ENCODE measurements around the gene CLDN25.

DNA sequence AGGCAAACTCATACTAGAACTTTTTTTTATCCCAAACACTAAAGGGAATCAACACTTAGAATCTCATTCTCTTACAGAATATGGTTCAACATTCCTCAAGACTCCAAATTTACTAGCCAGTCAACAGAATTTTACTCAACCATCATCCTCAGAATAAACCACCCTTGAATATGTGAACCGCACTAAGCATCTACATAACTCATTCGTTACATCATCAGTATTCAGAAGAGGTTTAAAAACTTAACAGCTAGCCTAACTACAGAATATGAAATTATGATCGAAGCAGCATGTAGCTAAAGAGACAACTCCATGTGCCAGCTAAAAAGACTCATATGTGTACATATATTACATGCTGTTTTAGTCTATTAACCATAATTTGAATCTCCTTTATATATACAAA, 47.9 kb downstream of the CLDN25 start:
- TF ChIP-seq, protein P1, sequence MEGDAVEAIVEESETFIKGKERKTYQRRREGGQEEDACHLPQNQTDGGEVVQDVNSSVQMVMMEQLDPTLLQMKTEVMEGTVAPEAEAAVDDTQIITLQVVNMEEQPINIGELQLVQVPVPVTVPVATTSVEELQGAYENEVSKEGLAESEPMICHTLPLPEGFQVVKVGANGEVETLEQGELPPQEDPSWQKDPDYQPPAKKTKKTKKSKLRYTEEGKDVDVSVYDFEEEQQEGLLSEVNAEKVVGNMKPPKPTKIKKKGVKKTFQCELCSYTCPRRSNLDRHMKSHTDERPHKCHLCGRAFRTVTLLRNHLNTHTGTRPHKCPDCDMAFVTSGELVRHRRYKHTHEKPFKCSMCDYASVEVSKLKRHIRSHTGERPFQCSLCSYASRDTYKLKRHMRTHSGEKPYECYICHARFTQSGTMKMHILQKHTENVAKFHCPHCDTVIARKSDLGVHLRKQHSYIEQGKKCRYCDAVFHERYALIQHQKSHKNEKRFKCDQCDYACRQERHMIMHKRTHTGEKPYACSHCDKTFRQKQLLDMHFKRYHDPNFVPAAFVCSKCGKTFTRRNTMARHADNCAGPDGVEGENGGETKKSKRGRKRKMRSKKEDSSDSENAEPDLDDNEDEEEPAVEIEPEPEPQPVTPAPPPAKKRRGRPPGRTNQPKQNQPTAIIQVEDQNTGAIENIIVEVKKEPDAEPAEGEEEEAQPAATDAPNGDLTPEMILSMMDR (conservative IDR thresholded peaks at IDR 0.05; ENCODE audit: low read depth in 2 of 2): no peak
- no peak for TF ChIP-seq EZH2phosphoT487 (IDR thresholded peaks at IDR 0.05; ENCODE audit: unreplicated experiment)
- TF ChIP-seq, protein P2, sequence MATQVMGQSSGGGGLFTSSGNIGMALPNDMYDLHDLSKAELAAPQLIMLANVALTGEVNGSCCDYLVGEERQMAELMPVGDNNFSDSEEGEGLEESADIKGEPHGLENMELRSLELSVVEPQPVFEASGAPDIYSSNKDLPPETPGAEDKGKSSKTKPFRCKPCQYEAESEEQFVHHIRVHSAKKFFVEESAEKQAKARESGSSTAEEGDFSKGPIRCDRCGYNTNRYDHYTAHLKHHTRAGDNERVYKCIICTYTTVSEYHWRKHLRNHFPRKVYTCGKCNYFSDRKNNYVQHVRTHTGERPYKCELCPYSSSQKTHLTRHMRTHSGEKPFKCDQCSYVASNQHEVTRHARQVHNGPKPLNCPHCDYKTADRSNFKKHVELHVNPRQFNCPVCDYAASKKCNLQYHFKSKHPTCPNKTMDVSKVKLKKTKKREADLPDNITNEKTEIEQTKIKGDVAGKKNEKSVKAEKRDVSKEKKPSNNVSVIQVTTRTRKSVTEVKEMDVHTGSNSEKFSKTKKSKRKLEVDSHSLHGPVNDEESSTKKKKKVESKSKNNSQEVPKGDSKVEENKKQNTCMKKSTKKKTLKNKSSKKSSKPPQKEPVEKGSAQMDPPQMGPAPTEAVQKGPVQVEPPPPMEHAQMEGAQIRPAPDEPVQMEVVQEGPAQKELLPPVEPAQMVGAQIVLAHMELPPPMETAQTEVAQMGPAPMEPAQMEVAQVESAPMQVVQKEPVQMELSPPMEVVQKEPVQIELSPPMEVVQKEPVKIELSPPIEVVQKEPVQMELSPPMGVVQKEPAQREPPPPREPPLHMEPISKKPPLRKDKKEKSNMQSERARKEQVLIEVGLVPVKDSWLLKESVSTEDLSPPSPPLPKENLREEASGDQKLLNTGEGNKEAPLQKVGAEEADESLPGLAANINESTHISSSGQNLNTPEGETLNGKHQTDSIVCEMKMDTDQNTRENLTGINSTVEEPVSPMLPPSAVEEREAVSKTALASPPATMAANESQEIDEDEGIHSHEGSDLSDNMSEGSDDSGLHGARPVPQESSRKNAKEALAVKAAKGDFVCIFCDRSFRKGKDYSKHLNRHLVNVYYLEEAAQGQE (IDR thresholded peaks at IDR 0.05; ENCODE audit: unreplicated experiment): no peak
- TF ChIP-seq JUNB (IDR thresholded peaks at IDR 0.05; ENCODE audit: unreplicated experiment): no peak
- TF ChIP-seq, protein P3, sequence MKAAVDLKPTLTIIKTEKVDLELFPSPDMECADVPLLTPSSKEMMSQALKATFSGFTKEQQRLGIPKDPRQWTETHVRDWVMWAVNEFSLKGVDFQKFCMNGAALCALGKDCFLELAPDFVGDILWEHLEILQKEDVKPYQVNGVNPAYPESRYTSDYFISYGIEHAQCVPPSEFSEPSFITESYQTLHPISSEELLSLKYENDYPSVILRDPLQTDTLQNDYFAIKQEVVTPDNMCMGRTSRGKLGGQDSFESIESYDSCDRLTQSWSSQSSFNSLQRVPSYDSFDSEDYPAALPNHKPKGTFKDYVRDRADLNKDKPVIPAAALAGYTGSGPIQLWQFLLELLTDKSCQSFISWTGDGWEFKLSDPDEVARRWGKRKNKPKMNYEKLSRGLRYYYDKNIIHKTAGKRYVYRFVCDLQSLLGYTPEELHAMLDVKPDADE (IDR thresholded peaks at IDR 0.05): no peak
- no peak for TF ChIP-seq CREB1 (CRISPR knock-in tag; IDR thresholded peaks at IDR 0.05; ENCODE audit: low read depth)
- TF ChIP-seq POLR2AphosphoS5 (IDR thresholded peaks at IDR 0.05; ENCODE audit: low read depth): no peak
- no peak for TF ChIP-seq ZNF331 (CRISPR knock-in tag; IDR thresholded peaks at IDR 0.05; ENCODE audit: low read depth)
- no peak for TF ChIP-seq EZH2 (IDR thresholded peaks at IDR 0.05; ENCODE audit: low read depth, unreplicated experiment)
- no peak for TF ChIP-seq NANOG (IDR thresholded peaks at IDR 0.05; ENCODE audit: borderline replicate concordance)

All from GM23338 (cell line).